Right kidney (tissue), 1 donor: ENCODE measurements around the gene TRIM3.
A peak's percentile ranks its signal among the peaks of the same experiment; 100 is the strongest.

Experiments used
- DNase-seq: peaks from one replicate; pipeline ENCODE4 v3.0.0-alpha.2; 2016

TRIM3 gene

DNA sequence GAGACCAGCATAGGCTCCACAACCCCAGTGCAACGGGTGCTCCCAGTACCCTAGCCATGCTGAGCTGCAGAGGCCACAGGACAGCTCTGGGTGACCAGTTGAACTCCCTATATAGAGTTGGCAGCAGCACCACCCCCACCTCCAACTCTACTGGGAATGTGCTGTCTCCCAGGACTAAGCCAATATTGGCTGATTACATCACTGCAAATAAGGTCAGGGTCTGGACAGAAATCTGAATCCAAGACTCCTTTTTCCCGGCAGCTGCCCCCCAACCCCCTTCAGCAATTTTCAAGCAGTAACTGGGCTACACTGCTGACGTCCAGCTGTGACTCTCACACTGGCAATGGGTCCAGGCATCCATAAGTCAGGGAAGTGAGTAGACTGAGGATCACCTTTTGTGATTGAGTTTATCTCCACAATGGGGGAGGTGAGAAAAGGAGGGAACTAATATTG, 32.8 kb downstream of the TRIM3 start, which contains the start of gene HPX:
Gene HPX (minus strand): TSS at position 82 of the 453 bp plus-strand sequence. CDS start 24 bp downstream, at position 58.
- no peak for DNase-seq

DNA sequence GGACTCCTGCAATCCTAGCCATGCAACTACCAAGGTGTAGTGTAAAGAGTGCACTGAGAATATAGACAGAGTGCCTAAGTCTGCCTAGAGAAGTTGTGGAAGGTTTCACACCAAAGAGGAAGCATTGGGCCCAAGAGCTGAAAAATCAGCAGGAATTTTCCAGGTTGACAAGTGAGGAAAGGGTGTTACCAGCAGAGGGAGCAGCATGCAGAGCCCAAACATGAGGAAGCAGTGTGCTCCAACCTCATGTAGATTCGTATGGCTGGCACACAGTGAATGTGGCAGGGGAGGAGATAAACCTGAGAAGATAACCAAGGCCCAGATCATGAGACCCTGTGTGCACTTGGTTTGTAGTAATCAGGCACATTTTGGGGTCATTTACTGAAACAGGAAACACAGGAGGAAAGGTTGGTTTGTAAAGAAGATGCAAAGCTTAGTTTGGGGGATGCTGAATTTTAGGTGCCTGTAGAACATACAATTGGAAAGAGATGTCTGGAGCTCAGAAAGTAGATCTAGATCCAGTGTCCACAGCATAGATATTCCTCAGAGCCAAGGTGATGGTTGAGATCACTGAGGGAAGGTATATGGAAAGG, 34.7 kb downstream of the TRIM3 start:
- DNase-seq, result peak; percentile 20

DNA sequence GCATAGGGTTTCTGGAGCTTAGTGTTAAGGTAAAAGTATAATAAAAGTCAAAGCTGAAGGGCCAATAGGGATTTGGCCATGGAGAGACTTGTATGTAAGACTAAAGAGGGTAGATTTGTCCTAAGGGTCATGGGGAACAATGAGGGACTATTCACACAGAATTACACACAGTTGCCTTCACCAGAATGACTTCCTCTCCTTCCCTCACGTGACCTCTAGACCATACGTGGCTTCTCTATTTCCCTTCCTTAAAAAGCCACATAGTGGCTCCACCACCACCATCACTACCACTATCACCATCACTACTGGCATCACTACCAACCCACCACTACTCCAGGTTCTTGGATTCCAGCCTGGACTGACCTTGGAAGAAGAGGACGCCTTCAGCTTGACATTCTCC, 35.7 kb downstream of the TRIM3 start:
- DNase-seq, result no peak

DNA sequence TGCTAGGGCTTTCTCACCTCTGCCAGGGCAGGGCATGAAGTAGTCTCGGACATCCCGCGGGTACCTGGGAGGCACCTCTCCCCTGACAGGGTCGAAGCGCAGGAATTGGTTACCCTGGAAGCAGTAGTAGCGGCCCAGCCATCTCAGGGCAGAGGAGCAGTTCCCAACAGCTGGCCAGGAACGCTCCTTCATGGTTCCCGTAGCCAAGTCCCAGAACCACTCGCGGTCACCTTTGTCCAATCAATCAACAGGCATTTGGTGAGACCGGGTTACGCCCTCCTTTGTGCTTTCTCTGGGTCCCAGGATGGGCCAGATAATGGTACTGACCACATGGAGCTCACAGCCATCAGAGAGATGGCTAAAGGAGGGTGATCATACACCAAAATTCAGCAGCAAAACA, 36.3 kb downstream of the TRIM3 start:
- DNase-seq, result no peak

DNA sequence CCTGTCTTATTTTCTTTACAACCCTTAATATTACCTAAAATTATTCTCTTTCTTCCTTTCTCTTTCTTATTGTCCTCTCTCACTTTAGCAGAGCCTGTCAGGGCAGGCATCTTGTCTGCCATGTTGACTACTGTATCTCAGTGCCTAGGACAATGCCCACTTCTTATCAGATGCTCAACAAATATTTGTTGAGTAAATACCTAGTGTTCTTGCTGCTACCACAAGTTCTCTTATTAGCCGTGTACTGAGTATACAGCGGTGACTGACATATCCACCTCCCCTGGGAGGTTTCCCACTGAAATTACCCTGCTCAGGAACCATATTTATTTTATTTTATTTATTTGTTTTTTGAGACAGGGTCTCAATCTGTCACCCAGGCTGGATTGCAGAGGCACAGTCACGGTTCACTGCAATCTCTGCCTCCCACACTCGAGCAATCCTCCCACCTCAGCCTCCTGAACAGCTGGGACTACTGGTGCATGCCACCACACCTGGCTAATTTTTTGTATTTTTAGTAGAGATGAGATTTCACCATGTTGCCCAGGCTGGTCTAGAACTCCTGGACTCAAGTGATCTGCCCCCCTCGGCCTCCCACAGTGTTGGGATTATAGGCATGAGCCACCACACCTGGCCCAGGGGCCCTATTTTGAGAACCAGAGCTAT, 39.6 kb downstream of the TRIM3 start:
- DNase-seq, result no peak

DNA sequence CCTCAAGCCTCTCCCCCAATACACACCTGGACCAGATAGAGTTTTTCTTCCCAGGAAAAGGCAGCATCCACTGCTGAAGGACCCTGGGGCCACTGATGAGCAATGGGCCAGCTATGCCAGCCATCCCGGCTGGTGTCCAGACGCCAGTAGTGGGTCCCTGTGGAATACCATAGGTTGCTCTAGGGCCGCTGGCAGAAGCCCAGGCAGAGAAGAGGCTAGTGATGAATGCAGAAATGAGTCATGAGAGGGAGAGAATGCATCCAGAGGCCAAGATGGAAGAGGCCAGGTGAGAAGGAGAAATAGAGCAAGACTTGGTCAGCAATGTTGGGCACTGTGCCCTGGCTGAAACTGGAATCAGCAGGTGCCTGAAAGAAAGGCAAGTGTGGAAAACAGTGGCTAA, 41.9 kb downstream of the TRIM3 start:
- no peak for DNase-seq

DNA sequence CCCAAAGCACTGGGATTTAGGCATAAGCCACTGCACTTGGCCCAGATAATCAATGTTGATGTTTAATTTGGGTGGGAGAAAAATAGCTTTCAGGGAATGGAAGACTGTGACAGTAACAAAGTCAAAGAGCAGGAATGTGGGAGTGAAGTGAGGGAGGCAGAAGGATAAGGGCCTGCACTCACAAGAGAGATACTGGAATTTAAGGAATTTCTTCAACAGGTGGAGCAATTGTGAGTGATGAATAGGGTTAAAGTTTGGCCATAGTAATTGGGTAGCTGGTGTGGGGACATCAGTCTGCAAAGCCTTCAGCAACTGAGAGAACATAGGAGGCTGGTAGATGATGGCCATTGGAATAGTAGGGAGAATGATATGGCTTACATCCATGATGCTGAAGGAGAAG, 46.2 kb downstream of the TRIM3 start:
- DNase-seq, result no peak

DNA sequence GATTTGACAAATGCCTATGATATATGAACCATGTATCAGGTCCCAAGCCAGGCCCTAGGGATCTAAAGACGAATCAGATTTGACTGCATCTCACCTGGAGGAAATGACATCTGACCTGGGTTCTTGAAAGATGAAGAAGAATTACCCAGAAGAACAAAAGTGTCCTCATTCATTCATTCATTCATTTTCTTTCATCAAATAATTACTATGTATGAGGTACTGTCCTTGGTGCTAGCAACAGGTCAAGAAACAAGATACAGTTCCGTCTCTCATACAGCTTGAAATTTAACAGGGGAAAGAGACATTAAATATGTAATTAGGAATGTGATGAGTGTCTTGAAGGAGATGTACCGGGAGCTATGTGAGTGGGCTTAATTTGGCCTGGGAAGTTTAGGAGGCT, 53.1 kb downstream of the TRIM3 start:
- DNase-seq, result no peak

DNA sequence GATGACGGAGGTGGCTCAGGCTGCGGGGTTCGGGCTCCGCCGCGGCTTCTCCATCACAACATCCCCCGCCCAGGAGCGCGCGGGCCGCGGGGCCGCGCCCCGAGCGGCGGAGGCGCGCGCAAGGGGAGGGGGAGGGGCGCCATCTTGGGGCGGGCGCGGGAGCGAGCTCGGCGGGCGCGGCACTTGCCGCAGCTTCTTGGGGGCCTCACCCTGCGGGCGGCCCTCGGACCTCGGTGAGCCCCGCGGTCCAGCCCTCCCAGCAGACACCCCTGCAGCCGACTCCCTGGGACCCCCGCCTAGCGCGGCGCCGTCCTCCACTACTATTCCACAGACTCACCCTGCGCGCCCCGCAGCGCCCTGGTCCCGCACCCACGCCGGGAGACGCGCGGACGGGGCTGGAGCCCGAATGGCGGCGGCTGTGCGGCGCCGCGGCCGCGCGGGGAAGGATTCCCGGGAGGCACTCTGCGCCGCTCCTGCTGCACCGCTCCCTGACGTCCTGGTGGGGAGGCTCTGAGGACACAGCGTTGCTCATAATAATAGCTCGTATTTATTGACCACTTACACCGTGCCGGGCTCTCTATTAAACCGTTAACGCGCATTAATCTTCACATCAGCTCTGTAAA, 54.6 kb downstream of the TRIM3 start, which contains the start of gene APBB1:
Gene APBB1 (minus strand): TSS at position 86 of the 623 bp plus-strand sequence. CDS start 7,747 bp downstream, outside the sequence.
- peak; percentile 92 for DNase-seq

DNA sequence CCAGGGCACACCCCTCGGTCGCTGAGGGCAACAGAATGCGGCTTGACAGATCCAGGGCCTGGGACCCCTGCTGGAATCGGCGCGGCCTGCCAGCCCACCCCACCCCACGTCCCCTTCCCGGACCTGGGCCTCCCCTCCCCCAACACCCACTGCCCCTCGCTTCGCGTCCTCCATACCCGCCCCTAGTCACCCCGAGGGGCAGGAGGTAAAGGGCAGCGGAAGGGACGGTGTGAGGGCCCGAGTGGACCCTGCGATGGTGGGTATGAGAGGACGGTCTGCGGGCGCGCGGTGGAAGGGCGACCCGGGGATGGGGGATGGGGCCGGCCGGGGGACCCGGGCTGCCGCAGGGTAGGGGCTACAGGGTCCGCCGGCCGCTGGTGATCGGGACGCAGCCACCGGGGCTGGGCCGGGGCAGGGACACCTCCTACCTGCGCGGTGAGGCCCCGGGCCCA, 55.2 kb downstream of the TRIM3 start:
- DNase-seq, result no peak

DNA sequence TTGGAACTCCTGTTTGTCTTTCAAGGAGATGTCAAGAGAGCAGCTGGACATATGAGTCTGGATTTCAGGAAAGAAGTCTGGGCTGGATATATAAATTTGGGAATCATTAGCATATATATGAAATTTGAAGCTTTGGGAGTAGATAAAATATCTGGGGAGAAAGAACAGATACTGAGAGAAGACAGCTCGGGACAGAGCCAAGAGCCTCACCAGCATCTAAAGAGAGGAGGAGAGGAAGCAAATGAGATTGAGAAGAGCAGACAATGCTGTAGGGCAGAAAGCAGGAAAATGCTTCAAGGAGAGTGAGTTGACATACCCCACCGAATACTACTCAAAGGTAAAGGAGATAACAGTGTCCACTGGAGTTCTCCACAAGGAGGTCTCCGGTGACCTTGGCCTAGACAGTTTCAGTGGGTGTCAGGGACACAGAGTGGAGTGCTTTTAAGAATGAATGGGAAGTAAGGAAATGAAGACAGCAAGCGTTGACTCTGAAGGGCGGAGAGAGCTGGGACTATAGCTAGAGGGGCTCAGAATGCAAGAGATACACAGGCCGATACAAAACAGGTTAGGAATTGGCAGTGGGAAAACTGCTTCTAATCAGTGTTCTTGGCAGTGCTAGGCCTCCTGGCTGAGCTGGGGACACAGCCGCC, 55.7 kb downstream of the TRIM3 start:
- DNase-seq, result peak; percentile 48

DNA sequence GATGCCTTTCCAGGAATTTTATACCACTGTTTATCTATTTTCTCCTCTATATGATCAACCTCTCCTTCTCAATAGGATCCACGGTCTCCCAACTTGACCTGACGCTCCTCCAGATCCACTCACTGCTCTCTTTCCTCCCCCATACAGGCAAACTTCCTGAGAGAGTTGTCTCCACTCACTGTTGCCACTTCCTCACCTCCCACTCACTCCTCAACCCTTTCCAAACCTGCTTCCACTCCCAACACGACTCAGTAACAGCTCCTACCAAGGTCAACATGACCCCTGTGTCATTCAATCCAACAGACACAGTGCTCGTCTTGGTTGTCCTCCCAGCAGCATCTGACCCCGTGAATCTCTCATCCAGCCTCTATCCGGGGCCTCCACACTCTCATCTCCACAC, 57.9 kb downstream of the TRIM3 start:
- DNase-seq, result no peak

DNA sequence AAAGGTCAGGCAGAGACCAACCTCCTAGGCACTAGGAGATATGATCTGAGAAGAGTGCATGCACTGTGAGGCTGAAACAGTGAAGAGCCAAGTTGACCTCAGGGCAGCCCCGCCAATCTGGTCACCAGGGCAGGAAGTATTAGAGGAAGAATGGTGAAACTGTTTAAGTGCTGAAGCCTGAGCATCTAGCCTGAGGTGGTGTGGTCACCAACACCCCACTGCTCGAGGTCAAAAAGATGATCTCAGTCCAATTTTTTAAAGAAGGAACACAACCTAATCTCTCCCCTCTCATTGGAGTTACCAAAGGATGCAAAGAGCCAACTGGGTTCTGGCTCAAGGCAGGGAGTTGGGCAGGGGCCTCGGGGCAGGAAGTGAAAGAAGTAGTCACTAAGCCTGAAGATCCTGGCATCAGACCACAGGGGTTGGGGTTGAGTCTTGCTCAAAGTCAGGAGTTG, 58.8 kb downstream of the TRIM3 start:
- no peak for DNase-seq

DNA sequence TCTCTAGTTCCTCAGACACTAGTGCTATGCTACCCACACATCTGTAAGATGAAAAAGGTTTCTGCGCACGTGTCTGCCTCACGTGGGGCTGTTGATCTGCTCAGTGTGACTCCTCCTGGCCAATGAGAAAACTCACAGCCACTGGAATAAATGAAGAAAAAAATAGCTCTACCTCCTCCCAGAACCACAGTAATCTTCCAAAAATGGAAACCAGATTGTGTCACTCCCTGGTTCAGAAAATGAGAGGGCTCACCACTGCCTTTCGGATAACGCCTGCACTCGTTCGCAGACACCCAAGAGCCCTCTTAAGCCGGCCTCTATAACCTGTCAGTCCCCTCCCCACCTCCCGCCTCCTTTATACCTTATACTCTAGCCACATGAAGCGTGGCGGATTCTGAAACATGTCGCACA, 59.9 kb downstream of the TRIM3 start:
- DNase-seq, result no peak

DNA sequence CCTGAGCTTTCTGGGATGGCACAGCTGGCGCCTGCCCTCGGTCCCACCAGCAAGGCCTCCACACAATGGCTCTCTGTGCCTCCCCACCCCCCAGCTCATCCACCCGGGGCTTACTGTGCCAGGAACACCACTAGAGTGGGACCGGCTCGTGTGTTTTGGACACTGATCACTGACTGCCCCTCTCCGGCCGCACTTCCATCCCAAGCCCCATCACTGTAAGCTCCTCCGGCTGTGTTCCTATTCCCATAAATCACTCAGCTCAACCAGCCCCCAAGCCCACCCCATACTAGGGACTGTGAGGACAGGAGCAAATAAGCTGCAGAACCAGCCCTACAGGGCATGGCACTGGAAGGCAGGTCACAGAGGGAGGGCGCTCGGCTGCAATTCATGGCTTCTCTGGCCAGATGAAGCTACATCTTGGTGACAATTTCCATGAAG, 62.1 kb downstream of the TRIM3 start:
- no peak for DNase-seq

DNA sequence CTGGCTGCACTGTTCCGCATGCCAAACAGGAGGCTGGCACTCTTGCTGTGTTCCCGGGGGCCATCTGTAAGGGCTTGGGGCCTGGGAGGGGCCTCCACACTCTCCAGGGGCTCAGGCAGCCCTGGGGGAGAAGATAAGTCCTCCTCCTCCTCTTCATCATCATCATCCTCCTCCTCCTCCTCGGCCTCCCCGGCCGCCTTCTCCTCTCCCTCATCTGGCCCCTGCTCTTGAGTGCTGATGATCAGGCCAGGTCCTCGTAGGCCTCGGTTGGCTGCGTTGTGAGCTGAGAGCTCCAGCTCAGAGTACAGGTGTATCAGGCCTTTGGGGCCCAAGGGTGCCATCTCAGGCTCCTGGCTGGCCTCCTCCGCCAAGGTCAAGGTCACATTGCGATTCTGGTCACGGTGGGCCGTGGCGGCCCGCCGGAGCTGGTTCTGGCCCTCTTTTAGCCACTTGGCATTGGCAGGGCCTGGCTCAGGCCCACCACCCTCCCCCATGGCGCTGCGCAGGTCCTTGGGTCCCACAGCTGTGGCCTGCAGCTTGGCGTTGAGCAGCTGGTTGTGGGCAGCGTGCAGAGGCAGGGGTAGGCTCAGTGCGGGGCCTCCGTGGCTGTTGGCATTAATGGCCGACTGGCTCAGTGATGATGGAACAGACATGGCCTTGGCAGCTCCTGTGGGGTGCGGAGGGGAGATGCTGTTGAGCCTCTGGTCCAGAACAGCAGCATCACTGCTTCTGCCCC, 62.9 kb downstream of the TRIM3 start:
- no peak for DNase-seq

DNA sequence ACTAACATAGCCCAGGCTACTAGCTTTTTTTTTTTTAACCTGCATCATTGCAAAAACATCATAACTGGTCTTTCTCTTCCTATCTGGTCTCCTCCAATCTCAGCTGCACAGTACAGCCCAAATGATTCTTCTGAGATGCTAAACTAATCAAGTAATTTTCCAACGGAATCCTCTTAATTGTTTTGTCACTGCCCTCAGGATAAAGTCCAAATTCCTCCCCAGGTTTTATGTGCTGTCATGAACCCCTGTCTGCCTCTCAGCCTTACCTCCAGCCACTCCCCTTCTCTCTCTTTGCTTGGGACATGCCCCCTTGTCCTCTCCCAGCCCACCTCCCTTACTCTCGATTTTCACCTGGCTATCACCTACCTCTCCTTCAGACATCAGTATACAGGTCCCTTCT, 67.4 kb downstream of the TRIM3 start:
- no peak for DNase-seq

DNA sequence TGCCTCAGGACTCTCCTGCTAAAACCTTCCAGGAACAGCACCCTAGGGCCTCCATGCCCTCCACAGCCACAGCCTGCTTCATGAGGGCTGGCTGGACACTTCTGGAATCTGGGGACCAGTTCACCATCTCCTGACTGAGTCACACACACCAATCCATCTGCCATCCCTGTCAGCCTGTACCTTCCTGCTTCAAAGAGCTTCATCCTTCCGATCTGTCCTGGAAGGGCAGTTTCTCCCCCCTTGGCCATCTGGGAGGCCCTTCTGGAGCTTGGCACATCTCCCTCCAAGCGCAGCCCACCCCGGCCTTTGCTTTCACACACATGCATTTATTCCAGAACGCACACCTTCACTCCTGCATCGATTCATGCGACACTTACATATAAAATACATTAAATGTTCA, 67.9 kb downstream of the TRIM3 start:
- no peak for DNase-seq

DNA sequence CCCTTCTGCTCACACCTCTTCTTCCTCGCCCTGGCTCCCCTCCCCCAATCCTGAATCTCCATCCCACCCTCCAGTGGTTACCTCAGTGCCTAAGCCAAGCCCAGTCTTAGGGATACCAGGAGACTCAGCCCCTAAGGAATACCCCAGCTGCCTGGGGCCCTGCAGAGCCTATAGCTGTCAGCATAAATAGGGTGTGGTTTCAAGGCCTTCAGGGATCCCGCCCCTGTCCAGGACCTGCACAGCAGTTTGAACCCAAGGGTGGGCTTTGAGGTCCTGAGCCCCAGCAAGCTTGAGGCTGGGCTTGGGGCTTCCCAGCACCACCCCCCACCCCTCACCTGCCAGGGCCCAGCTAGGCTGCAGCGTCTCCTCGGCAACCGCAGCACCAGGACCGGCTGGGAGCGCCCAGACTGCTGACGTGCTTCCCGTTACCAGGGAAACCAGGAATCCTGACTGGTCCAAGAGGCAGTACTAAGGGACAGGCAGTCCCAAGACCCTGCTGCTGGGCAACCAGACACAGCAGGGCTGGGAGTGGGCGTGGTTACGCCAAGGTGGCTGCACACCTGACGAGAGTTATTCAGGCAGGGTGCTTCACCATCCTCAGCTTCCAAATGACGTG, 68.6 kb downstream of the TRIM3 start:
- DNase-seq, result peak; percentile 15

DNA sequence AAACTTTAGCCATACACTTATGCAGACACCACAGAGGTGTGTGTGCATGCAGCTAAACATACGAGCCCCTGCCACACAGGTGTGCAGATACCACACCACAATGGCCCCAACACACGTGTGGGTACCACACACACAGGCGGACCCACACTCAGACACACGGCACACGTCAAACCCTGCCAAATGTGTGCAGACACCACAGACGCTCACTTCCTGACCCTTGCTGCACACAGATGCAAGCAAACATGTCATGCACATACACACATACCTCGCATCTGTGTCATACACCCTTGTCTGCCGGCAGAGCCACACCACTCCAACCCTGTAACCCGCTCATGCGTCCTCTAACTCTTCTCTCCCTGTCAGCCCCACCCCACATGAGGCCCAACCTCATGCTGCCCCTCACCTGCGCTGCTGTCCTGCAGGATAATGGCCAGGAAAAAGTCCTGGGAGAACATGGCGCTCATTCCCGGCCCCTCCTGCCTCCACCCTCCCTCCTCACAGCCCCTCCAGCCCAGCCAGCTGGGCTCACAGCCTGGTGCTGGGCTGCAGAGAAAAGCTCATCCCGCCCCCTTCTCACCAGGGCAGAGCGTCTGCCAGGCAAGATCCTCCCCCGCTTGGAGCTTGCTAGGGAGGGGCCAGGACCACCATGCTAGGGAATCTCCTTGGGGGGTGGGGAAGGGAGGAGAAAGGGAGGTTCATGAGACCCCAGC, 69.2 kb downstream of the TRIM3 start:
- peak; percentile 18 for DNase-seq

DNA sequence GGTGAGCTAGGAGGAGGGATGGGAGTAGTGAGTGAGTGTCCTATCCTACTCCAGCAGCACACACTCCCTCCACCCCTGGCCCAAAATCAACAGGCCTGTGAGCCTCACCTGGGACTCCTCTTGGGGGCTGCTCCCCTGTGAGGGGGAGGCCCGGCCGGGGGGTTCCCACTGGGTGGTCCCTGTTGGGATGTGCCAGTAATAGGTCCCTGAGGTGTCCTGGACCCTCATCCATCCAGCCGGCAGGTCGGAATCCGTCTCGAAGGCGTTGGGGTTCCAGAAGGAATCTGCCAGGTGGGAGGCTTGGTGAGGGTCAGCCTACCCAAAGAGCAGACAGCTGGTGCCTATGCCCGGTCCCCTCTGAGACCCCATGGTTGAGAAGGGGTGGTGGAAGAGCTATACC, 70.2 kb downstream of the TRIM3 start:
- DNase-seq, result no peak
